Measurements from ENCODE around the gene KRT25. TPM values are rescaled to one million over a fixed set of nuclear protein-coding genes. Genes with fewer than 3 reads are reported as not detected.

KRT25 gene
- polyA plus RNA-seq, 1 donor from 2014 or later: 0.19 TPM

DNA sequence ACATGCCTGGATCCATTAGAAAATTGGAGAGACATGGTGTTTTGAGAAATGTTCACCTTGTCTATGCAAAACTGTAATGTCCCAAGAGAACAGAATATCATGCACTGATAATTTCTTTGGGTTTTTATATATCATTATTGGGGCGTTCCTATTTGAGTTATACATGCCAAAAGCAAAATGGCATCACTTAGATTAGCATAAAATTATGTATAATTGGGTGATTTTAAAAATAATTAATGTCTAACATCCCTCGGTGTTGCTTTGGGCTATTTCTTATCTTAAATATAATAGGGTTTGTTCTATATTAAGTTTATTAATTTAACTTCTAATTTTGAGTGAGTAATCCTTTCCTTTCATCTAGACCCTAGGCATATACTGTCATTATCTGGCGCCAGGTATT, 44.7 kb upstream of the KRT25 start, which contains the start of gene KRT28:
Gene KRT28, minus strand, starts transcription at position 101 of the 400 bp plus-strand sequence. Its CDS starts 66 bp downstream, at position 35.
- Histone ChIP-seq H3K36me3 (ENCODE audit: insufficient read depth, low read length) (no peaks in the 10 kb centered on the region), H4K20me1 (ENCODE audit: insufficient read depth) (no peaks in the 10 kb centered on the region)

DNA sequence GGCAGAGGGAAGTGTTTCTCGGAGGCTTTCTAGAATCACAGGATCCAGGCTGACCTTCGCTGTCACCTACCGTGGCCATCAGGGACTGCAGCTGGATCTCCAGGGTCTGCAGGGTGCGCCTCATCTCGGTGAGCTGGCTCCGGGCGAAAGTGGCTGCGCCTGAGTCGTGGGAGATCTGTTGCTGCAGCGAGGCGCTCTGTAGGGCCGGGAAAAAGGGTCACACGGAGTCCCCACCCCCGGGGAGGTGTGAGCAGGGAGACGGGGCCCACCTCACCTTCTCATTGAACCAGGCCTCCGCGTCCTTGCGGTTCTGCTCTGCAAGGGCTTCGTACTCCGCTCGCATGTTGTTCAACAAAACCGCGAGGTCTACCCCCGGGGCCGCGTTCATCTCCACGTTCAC, 41.7 kb upstream of the KRT25 start:
- no peaks in the 10 kb centered on the region for H3K36me3 ChIP-seq (ENCODE audit: insufficient read depth, low read length)
- no peaks in the 10 kb centered on the region for H3K9me3 ChIP-seq (ENCODE audit: low read length)
- peaks cover 11% of the 10 kb centered on the region for H3K27me3 ChIP-seq (ENCODE audit: insufficient read depth, low read depth, low read length)
- H3K9ac ChIP-seq (ENCODE audit: low read length): no peak overlapping the region
- H3F3A ChIP-seq (ENCODE audit: insufficient read depth, low read length, poor library complexity, severe bottlenecking): no peaks in the 10 kb centered on the region
- H2AFZ ChIP-seq (ENCODE audit: low read depth, low read length): no peak overlapping the region
- no peak overlapping the region for H3K4me2 ChIP-seq (ENCODE audit: low read length)
- no peaks in the 10 kb centered on the region for H3K9me2 ChIP-seq (ENCODE audit: insufficient read depth, low read length)
- H4K20me1 ChIP-seq (ENCODE audit: insufficient read depth): no peaks in the 10 kb centered on the region
- no peak overlapping the region for H3K4me3 ChIP-seq (ENCODE audit: low read length)
- TF ChIP-seq SMC3 (conservative IDR thresholded peaks at IDR 0.05; ENCODE audit: poor library complexity) (no peak), RAD21 (conservative IDR thresholded peaks at IDR 0.05) (no peak), POLR2AphosphoS5 (IDR thresholded peaks at IDR 0.05) (no peak), TAF1 (IDR thresholded peaks at IDR 0.05; ENCODE audit: low read depth) (no peak), EP300 (conservative IDR thresholded peaks at IDR 0.05; ENCODE audit: poor library complexity, severe bottlenecking) (no peak), MXI1 (conservative IDR thresholded peaks at IDR 0.05; ENCODE audit: poor library complexity, severe bottlenecking) (no peak), EZH2 (IDR thresholded peaks at IDR 0.05; ENCODE audit: borderline replicate concordance, insufficient read depth, low read length, poor library complexity, severe bottlenecking) (no peak)
- TF ChIP-seq, protein P1, sequence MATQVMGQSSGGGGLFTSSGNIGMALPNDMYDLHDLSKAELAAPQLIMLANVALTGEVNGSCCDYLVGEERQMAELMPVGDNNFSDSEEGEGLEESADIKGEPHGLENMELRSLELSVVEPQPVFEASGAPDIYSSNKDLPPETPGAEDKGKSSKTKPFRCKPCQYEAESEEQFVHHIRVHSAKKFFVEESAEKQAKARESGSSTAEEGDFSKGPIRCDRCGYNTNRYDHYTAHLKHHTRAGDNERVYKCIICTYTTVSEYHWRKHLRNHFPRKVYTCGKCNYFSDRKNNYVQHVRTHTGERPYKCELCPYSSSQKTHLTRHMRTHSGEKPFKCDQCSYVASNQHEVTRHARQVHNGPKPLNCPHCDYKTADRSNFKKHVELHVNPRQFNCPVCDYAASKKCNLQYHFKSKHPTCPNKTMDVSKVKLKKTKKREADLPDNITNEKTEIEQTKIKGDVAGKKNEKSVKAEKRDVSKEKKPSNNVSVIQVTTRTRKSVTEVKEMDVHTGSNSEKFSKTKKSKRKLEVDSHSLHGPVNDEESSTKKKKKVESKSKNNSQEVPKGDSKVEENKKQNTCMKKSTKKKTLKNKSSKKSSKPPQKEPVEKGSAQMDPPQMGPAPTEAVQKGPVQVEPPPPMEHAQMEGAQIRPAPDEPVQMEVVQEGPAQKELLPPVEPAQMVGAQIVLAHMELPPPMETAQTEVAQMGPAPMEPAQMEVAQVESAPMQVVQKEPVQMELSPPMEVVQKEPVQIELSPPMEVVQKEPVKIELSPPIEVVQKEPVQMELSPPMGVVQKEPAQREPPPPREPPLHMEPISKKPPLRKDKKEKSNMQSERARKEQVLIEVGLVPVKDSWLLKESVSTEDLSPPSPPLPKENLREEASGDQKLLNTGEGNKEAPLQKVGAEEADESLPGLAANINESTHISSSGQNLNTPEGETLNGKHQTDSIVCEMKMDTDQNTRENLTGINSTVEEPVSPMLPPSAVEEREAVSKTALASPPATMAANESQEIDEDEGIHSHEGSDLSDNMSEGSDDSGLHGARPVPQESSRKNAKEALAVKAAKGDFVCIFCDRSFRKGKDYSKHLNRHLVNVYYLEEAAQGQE (IDR thresholded peaks at IDR 0.05; ENCODE audit: borderline replicate concordance): no peak
- TF ChIP-seq, protein P2, sequence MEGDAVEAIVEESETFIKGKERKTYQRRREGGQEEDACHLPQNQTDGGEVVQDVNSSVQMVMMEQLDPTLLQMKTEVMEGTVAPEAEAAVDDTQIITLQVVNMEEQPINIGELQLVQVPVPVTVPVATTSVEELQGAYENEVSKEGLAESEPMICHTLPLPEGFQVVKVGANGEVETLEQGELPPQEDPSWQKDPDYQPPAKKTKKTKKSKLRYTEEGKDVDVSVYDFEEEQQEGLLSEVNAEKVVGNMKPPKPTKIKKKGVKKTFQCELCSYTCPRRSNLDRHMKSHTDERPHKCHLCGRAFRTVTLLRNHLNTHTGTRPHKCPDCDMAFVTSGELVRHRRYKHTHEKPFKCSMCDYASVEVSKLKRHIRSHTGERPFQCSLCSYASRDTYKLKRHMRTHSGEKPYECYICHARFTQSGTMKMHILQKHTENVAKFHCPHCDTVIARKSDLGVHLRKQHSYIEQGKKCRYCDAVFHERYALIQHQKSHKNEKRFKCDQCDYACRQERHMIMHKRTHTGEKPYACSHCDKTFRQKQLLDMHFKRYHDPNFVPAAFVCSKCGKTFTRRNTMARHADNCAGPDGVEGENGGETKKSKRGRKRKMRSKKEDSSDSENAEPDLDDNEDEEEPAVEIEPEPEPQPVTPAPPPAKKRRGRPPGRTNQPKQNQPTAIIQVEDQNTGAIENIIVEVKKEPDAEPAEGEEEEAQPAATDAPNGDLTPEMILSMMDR (IDR thresholded peaks at IDR 0.05; ENCODE audit: poor library complexity, severe bottlenecking): no peak
- H3K79me2 ChIP-seq (replicated peaks; ENCODE audit: insufficient read depth, low read length): no peaks in the 10 kb centered on the region
- H3K27ac ChIP-seq (ENCODE audit: low read length): no peak overlapping the region

More for the DNA sequence above, 44.7 kb upstream of the KRT25 start, which contains the start of gene KRT28:
- TF ChIP-seq MXI1 (conservative IDR thresholded peaks at IDR 0.05; ENCODE audit: poor library complexity, severe bottlenecking): no peak
- TF ChIP-seq EZH2 (IDR thresholded peaks at IDR 0.05; ENCODE audit: borderline replicate concordance, insufficient read depth, low read length, poor library complexity, severe bottlenecking): no peak
- TF ChIP-seq TAF1 (IDR thresholded peaks at IDR 0.05; ENCODE audit: low read depth): no peak
- TF ChIP-seq, protein P2 (IDR thresholded peaks at IDR 0.05; ENCODE audit: poor library complexity, severe bottlenecking): no peak
- TF ChIP-seq, protein P1 (IDR thresholded peaks at IDR 0.05; ENCODE audit: borderline replicate concordance): no peak
- TF ChIP-seq POLR2AphosphoS5 (IDR thresholded peaks at IDR 0.05): no peak
- TF ChIP-seq SMC3 (conservative IDR thresholded peaks at IDR 0.05; ENCODE audit: poor library complexity): no peak
- no peak for TF ChIP-seq RAD21 (conservative IDR thresholded peaks at IDR 0.05)
- Histone ChIP-seq H3K9me2 (ENCODE audit: insufficient read depth, low read length) (no peaks in the 10 kb centered on the region), H3K27ac (ENCODE audit: low read length) (no peak within 1 kb of the TSS), H3K4me3 (ENCODE audit: low read length) (no peak within 1 kb of the TSS), H3K9me3 (ENCODE audit: low read length) (no peaks in the 10 kb centered on the region), H3K9ac (ENCODE audit: low read length) (no peak within 1 kb of the TSS), H2AFZ (ENCODE audit: low read depth, low read length) (no peak within 1 kb of the TSS), H3K27me3 (ENCODE audit: insufficient read depth, low read depth, low read length) (peaks cover 11% of the 10 kb centered on the region), H3K79me2 (replicated peaks; ENCODE audit: insufficient read depth, low read length) (no peaks in the 10 kb centered on the region), H3F3A (ENCODE audit: insufficient read depth, low read length, poor library complexity, severe bottlenecking) (no peaks in the 10 kb centered on the region), H3K4me2 (ENCODE audit: low read length) (no peak within 1 kb of the TSS)
